ENCODE data around the gene DCC. TPM values are rescaled to one million over a fixed set of nuclear protein-coding genes. Genes with fewer than 3 reads are reported as not detected.

Gene DCC
- total RNA-seq, 1 donor from 2014 or later = not detected

GRCh38 chr18:52936931-52937330 is 596.9 kb downstream of the DCC start:
- no peak for DNase-seq

- DNase-seq = no peak
These were observed 597.8 kb downstream of the DCC start for GRCh38 chr18:52937840-52938239.

GRCh38 chr18:52945552-52945951 is 605.6 kb downstream of the DCC start:
- DNase-seq = no peak

- no peak for DNase-seq
These were observed 609.0 kb downstream of the DCC start for GRCh38 chr18:52948868-52949444.

GRCh38 chr18:52950155-52950554 is 610.2 kb downstream of the DCC start:
- no peak for DNase-seq

GRCh38 chr18:52953387-52953786 is 613.4 kb downstream of the DCC start:
- DNase-seq = no peak

GRCh38 chr18:52963481-52963880 is 623.5 kb downstream of the DCC start:
- DNase-seq = no peak

GRCh38 chr18:52970686-52971085 is 630.7 kb downstream of the DCC start:
- no peak for DNase-seq

GRCh38 chr18:52971097-52971496 is 631.1 kb downstream of the DCC start:
- no peak for DNase-seq

- no peak for DNase-seq
These were observed 639.9 kb downstream of the DCC start for GRCh38 chr18:52979892-52980291.

GRCh38 chr18:52991246-52991645 is 651.2 kb downstream of the DCC start:
- no peak for DNase-seq

GRCh38 chr18:52992041-52992440 is 652.0 kb downstream of the DCC start:
- DNase-seq = no peak

- DNase-seq = no peak
These were observed 655.9 kb downstream of the DCC start for GRCh38 chr18:52995875-52996274.

GRCh38 chr18:52999633-53000032 is 659.6 kb downstream of the DCC start:
- no peak for DNase-seq

GRCh38 chr18:53004798-53005197 is 664.8 kb downstream of the DCC start:
- DNase-seq = no peak

- DNase-seq = no peak
These were observed 678.8 kb downstream of the DCC start for GRCh38 chr18:53018791-53019190.

- no peak for DNase-seq
These were observed 685.2 kb downstream of the DCC start for GRCh38 chr18:53025247-53025646.

GRCh38 chr18:53028565-53028964 is 688.6 kb downstream of the DCC start:
- DNase-seq = no peak

GRCh38 chr18:53033128-53033527 is 693.1 kb downstream of the DCC start:
- DNase-seq = no peak

GRCh38 chr18:53038608-53039007 is 698.6 kb downstream of the DCC start:
- DNase-seq = no peak

- DNase-seq = no peak
These were observed 700.3 kb downstream of the DCC start for GRCh38 chr18:53040286-53040685.

- DNase-seq = no peak
These were observed 716.1 kb downstream of the DCC start for GRCh38 chr18:53056064-53056463.

GRCh38 chr18:53070788-53071187 is 730.8 kb downstream of the DCC start:
- DNase-seq = no peak

GRCh38 chr18:53080687-53081086 is 740.7 kb downstream of the DCC start:
- no peak for DNase-seq

GRCh38 chr18:53093636-53094035 is 753.6 kb downstream of the DCC start:
- DNase-seq = no peak

Measured in dermis blood vessel endothelial cell (primary cell).